Measurements from ENCODE around the gene DIAPH3.
"Not testable (repeated sequence)": the region's sequence is repeated elsewhere in the genome, so short reads cannot be mapped to it uniquely, and the experiment has no call there.

Gene DIAPH3

GRCh38 chr13:60043262-60043661 lies 120.5 kb downstream of the DIAPH3 start:
- H3K27ac ChIP-seq, result no peak overlapping the region
- no peak for TF ChIP-seq CTCF (conservative IDR thresholded peaks at IDR 0.05; ENCODE audit: low read depth)
- ChIA-PET POLR2A (ENCODE audit: low non-redundant PET) (no interaction called here), CTCF (interaction anchor here (0.7 kb wide), 1 partner anchor 244 kb away, joined by 4 read pairs; no protein-coding TSS in a partner anchor)
- no peak for DNase-seq (ENCODE audit: low spot score)

- POLR2A ChIA-PET (ENCODE audit: low non-redundant PET); DNase-seq (ENCODE audit: low spot score); CTCF ChIA-PET; H3K27ac ChIP-seq: not testable (repeated sequence)
These were observed 123.1 kb downstream of the DIAPH3 start for GRCh38 chr13:60040668-60041067.

- ChIA-PET CTCF (no interaction called here), POLR2A (ENCODE audit: low non-redundant PET) (no interaction called here)
These were observed 127.9 kb downstream of the DIAPH3 start for GRCh38 chr13:60035874-60036273.

GRCh38 chr13:60032851-60033250 lies 130.9 kb downstream of the DIAPH3 start:
- CTCF ChIA-PET, result no interaction called here
- no peak for TF ChIP-seq CTCF (conservative IDR thresholded peaks at IDR 0.05; ENCODE audit: low read depth)
- POLR2A ChIA-PET (ENCODE audit: low non-redundant PET), result no interaction called here
- no peak for DNase-seq (ENCODE audit: low spot score)
- no peak overlapping the region for H3K27ac ChIP-seq

More at GRCh38 chr13:60035874-60036273, 127.9 kb downstream of the DIAPH3 start:
- TF ChIP-seq CTCF (conservative IDR thresholded peaks at IDR 0.05; ENCODE audit: low read depth), result no peak
- no peak for DNase-seq (ENCODE audit: low spot score)
- no peak overlapping the region for H3K27ac ChIP-seq

GRCh38 chr13:60028021-60028420 lies 135.7 kb downstream of the DIAPH3 start:
- no peak overlapping the region for H3K27ac ChIP-seq
- no peak for DNase-seq (ENCODE audit: low spot score)
- TF ChIP-seq CTCF (conservative IDR thresholded peaks at IDR 0.05; ENCODE audit: low read depth), result no peak
- POLR2A ChIA-PET (ENCODE audit: low non-redundant PET), result no interaction called here
- CTCF ChIA-PET, result no interaction called here

GRCh38 chr13:60026286-60026685 lies 137.4 kb downstream of the DIAPH3 start:
- CTCF ChIA-PET, result no interaction called here
- TF ChIP-seq CTCF (conservative IDR thresholded peaks at IDR 0.05; ENCODE audit: low read depth), result no peak
- DNase-seq (ENCODE audit: low spot score), result no peak
- POLR2A ChIA-PET (ENCODE audit: low non-redundant PET), result no interaction called here
- no peak overlapping the region for H3K27ac ChIP-seq

- CTCF ChIA-PET, result no interaction called here
- no peak overlapping the region for H3K27ac ChIP-seq
- POLR2A ChIA-PET (ENCODE audit: low non-redundant PET), result no interaction called here
- DNase-seq (ENCODE audit: low spot score), result no peak
- no peak for TF ChIP-seq CTCF (conservative IDR thresholded peaks at IDR 0.05; ENCODE audit: low read depth)
These were observed 143.4 kb downstream of the DIAPH3 start for GRCh38 chr13:60020288-60020687.

Measured in RWPE1 (cell line).